Caco-2 (cell line): ENCODE results near the gene MT1A. TPM values are rescaled to one million over a fixed set of nuclear protein-coding genes. Genes with fewer than 3 reads are reported as not detected.

Experiments
- BruUV-seq: library from RNA; stranded (reverse); fragments of 400-500 nt; replicated peaks from 2 replicates; lab custom pipeline; 2021; lab: Mats Ljungman, UMichigan
- CTCF ChIA-PET: fragments of 300-600 bp; sonication (Branson Sonifier 250); formaldehyde crosslinking; loops from one replicate; lab custom pipeline; 2022; ENCODE audit warnings: antibody characterized with exemption; lab: Charles Lee
- POLR2A ChIA-PET: fragments of 300-600 bp; sonication (Branson Sonifier 250); formaldehyde crosslinking; loops from one replicate; lab custom pipeline; 2022; ENCODE audit warnings: antibody characterized with exemption; lab: Charles Lee
- DNase-seq, 2 experiments: peaks; one replicate each; pipeline versions ENCODE4 v3.0.0 to v3.0.0-alpha.2; 2020 to 2022
- H3K27me3 ChIP-seq: replicated peaks from 2 replicates; pipeline ENCODE4 v1.6.0; 2011; ENCODE audit warnings: low read length; ENCODE audit not compliant: control insufficient read depth, insufficient read depth
- H3K36me3 ChIP-seq: 2 replicates; pipeline ENCODE4 v1.5.1; 2011; ENCODE audit warnings: low read length; ENCODE audit not compliant: control insufficient read depth, insufficient read depth
- H3K4me1 ChIP-seq: fragments of 250-450 bp; sonication (Bioruptor Pico); 2 replicates; pipeline ENCODE4 v1.5.1; 2020; ENCODE audit warnings: mild to moderate bottlenecking
- H3K4me3 ChIP-seq: 2 replicates; pipeline ENCODE4 v1.5.1; 2011; ENCODE audit warnings: low read depth, mild to moderate bottlenecking, control low read depth, low read length
- H3K9me3 ChIP-seq: fragments of 250-450 bp; sonication (Bioruptor Pico); 2 replicates; pipeline ENCODE4 v1.5.1; 2020; ENCODE audit warnings: mild to moderate bottlenecking, moderate library complexity
- H3K27ac Mint-ChIP-seq: one replicate; pipeline ENCODE4 v1.8.0; 2022; ENCODE audit warnings: mixed read lengths; ENCODE audit not compliant: unreplicated experiment
- H3K27me3 Mint-ChIP-seq: one replicate; pipeline ENCODE4 v1.8.0; 2022; ENCODE audit warnings: mixed read lengths; ENCODE audit not compliant: insufficient read depth, unreplicated experiment
- H3K36me3 Mint-ChIP-seq: one replicate; pipeline ENCODE4 v1.8.0; 2022; ENCODE audit warnings: mild to moderate bottlenecking, mixed read lengths; ENCODE audit not compliant: insufficient read depth, unreplicated experiment
- H3K4me1 Mint-ChIP-seq: one replicate; pipeline ENCODE4 v1.8.0; 2022; ENCODE audit warnings: low read depth, mixed read lengths; ENCODE audit not compliant: unreplicated experiment
- H3K4me3 Mint-ChIP-seq: one replicate; pipeline ENCODE4 v1.8.0; 2022; ENCODE audit warnings: mild to moderate bottlenecking, moderate library complexity, mixed read lengths; ENCODE audit not compliant: unreplicated experiment
- H3K9me3 Mint-ChIP-seq: one replicate; pipeline ENCODE4 v1.8.0; 2022; ENCODE audit warnings: mixed read lengths; ENCODE audit not compliant: unreplicated experiment
- CTCF ChIP-seq, 2 experiments: fragments of 200-600 bp in 1 of 2; IDR thresholded peaks; 1 replicate in 1 of 2; 2 replicates in 1 of 2; pipeline versions ENCODE4 v1.5.1 to v1.8.0; 2011 to 2022; ENCODE audit warnings: antibody characterized with exemption in 1 of 2, control low read depth in 1 of 2, inconsistent platforms in 1 of 2, low read depth in 1 of 2, low read length in 1 of 2, mild to moderate bottlenecking in 1 of 2, moderate library complexity in 1 of 2; ENCODE audit not compliant: insufficient read depth in 1 of 2, severe bottlenecking in 1 of 2, unreplicated experiment in 1 of 2
- intact Hi-C: fragments of 100-400 bp; cut with micrococcal nuclease; formaldehyde crosslinking; loops from one replicate; pipeline ENCODE4 v1.10.0; 2022; ENCODE audit not compliant: unreplicated experiment
- total RNA-seq: library from RNA; stranded (reverse); gene quantifications from 2 replicates; pipeline ENCODE4 v1.2.3, GENCODE V29; 2022

Gene MT1A
- total RNA-seq, 1 experiment from 2014 or later = 2.5 TPM

- Mint-ChIP-seq H3K9me3 (no peaks in the 10 kb centered on the region), H3K27ac (no peak overlapping the region), H3K4me1 (peaks cover 1% of the 10 kb centered on the region), H3K27me3 (peaks cover 10% of the 10 kb centered on the region), H3K4me3 (no peak overlapping the region), H3K36me3 (no peaks in the 10 kb centered on the region)
- no TSS peak for BruUV-seq
- Histone ChIP-seq H3K4me3 (no peak overlapping the region), H3K27me3 (no peaks in the 10 kb centered on the region; the same call in 1 of the 2 replicates), H3K36me3 (no peaks in the 10 kb centered on the region), H3K4me1 (no peaks in the 10 kb centered on the region), H3K9me3 (no peaks in the 10 kb centered on the region)
- CTCF ChIA-PET = no interaction called here
- intact Hi-C loops = no loop called here
- POLR2A ChIA-PET = no interaction called here
- DNase-seq = no peak
- TF ChIP-seq CTCF (IDR thresholded peaks at IDR 0.05; ENCODE audit: insufficient read depth in 1 of 2, low read depth in 1 of 2, low read length in 1 of 2, severe bottlenecking in 1 of 2, unreplicated experiment in 1 of 2) = no peak
Measured at GRCh38 chr16:56626685-56627084, 11.8 kb upstream of the MT1A start.

GRCh38 chr16:56628486-56629350 lies 9.7 kb upstream of the MT1A start:
- intact Hi-C loops = no loop called here
- peaks cover 5% of the 10 kb centered on the region for H3K4me1 Mint-ChIP-seq
- H3K4me3 ChIP-seq = no peak overlapping the region
- BruUV-seq = no TSS peak
- no peak for TF ChIP-seq CTCF (IDR thresholded peaks at IDR 0.05; ENCODE audit: insufficient read depth in 1 of 2, low read depth in 1 of 2, low read length in 1 of 2, severe bottlenecking in 1 of 2, unreplicated experiment in 1 of 2)
- no peak for DNase-seq
- H3K27ac Mint-ChIP-seq = no peak overlapping the region
- POLR2A ChIA-PET = no interaction called here
- H3K36me3 Mint-ChIP-seq = no peaks in the 10 kb centered on the region
- H3K9me3 ChIP-seq = no peaks in the 10 kb centered on the region
- peaks cover 21% of the 10 kb centered on the region for H3K27me3 Mint-ChIP-seq
- no peaks in the 10 kb centered on the region for H3K36me3 ChIP-seq
- CTCF ChIA-PET = no interaction called here
- no peaks in the 10 kb centered on the region for H3K4me1 ChIP-seq
- peaks cover 6% of the 10 kb centered on the region; the same call in 1 of the 2 replicates for H3K27me3 ChIP-seq
- no peaks in the 10 kb centered on the region for H3K9me3 Mint-ChIP-seq
- H3K4me3 Mint-ChIP-seq = no peak overlapping the region

- no peaks in the 10 kb centered on the region for H3K36me3 ChIP-seq
- no peak overlapping the region for H3K4me3 Mint-ChIP-seq
- peaks cover 5% of the 10 kb centered on the region for H3K4me1 Mint-ChIP-seq
- DNase-seq = no peak
- H3K27me3 ChIP-seq = peaks cover 6% of the 10 kb centered on the region; the same call in 1 of the 2 replicates
- no peaks in the 10 kb centered on the region for H3K9me3 ChIP-seq
- peaks cover 24% of the 10 kb centered on the region for H3K27me3 Mint-ChIP-seq
- no peaks in the 10 kb centered on the region for H3K9me3 Mint-ChIP-seq
- BruUV-seq = no TSS peak
- POLR2A ChIA-PET = no interaction called here
- no peaks in the 10 kb centered on the region for H3K4me1 ChIP-seq
- intact Hi-C loops = no loop called here
- H3K27ac Mint-ChIP-seq = no peak overlapping the region
- no peak for TF ChIP-seq CTCF (IDR thresholded peaks at IDR 0.05; ENCODE audit: insufficient read depth in 1 of 2, low read depth in 1 of 2, low read length in 1 of 2, severe bottlenecking in 1 of 2, unreplicated experiment in 1 of 2)
- CTCF ChIA-PET = interaction anchor here (0.6 kb wide), 1 partner anchor 11 kb away, joined by 3 read pairs; no protein-coding TSS in a partner anchor
- H3K36me3 Mint-ChIP-seq = no peaks in the 10 kb centered on the region
- no peak overlapping the region for H3K4me3 ChIP-seq
Measured at GRCh38 chr16:56629531-56629930, 8.9 kb upstream of the MT1A start.
